Neural progenitor cell (in vitro differentiated cells): Measurements from ENCODE around the gene EREG. TPM values are rescaled to one million over a fixed set of nuclear protein-coding genes. Genes with fewer than 3 reads are reported as not detected.

Experiments
- DNase-seq: peaks from one replicate; pipeline ENCODE4 v3.0.0-alpha.2; 2016; ENCODE audit warnings: low spot score
- H2AFZ ChIP-seq: fragments of 200-600 bp; sonication (generic); replicated peaks from 2 replicates; pipeline ENCODE4 v1.6.1; 2016; ENCODE audit warnings: antibody characterized with exemption
- H3F3A ChIP-seq: fragments of 200-600 bp; sonication (generic); 2 replicates; pipeline ENCODE4 v1.6.1; 2016; ENCODE audit warnings: antibody characterized with exemption, low read depth
- H3K27ac ChIP-seq: fragments of 200-600 bp; sonication (generic); 2 replicates; pipeline ENCODE4 v1.5.1; 2016; ENCODE audit warnings: mild to moderate bottlenecking
- H3K27me3 ChIP-seq: fragments of 200-600 bp; sonication (generic); 2 replicates; pipeline ENCODE4 v1.6.1; 2016; ENCODE audit warnings: mild to moderate bottlenecking, moderate library complexity
- H3K36me3 ChIP-seq: fragments of 200-600 bp; sonication (generic); 2 replicates; pipeline ENCODE4 v1.5.1; 2016
- H3K4me1 ChIP-seq: fragments of 200-600 bp; sonication (generic); 2 replicates; pipeline ENCODE4 v1.6.1; 2016; ENCODE audit warnings: mixed run types
- H3K4me2 ChIP-seq: fragments of 200-600 bp; sonication (generic); 2 replicates; pipeline ENCODE4 v1.6.1; 2016
- H3K4me3 ChIP-seq: fragments of 200-600 bp; sonication (generic); 2 replicates; pipeline ENCODE4 v1.5.1; 2016
- H3K79me2 ChIP-seq: fragments of 200-600 bp; sonication (generic); 2 replicates; pipeline ENCODE4 v1.6.1; 2016; ENCODE audit warnings: low read depth
- H3K9ac ChIP-seq: fragments of 200-600 bp; sonication (generic); 2 replicates; pipeline ENCODE4 v1.6.1; 2016
- H3K9me3 ChIP-seq: fragments of 200-600 bp; sonication (generic); 2 replicates; pipeline ENCODE4 v1.5.1; 2016; ENCODE audit warnings: low read depth
- H4K20me1 ChIP-seq: fragments of 200-600 bp; sonication (generic); 2 replicates; pipeline ENCODE4 v1.6.1; 2016; ENCODE audit warnings: low read depth
- H3K27ac Mint-ChIP-seq: 3 replicates; pipeline ENCODE4 v1.8.0; 2021; ENCODE audit warnings: mixed read lengths
- H3K27me3 Mint-ChIP-seq: 2 replicates; pipeline ENCODE4 v1.8.0; 2022; ENCODE audit warnings: low read depth, mild to moderate bottlenecking, inconsistent platforms, moderate library complexity, mixed read lengths; ENCODE audit not compliant: insufficient read depth
- H3K36me3 Mint-ChIP-seq: 3 replicates; pipeline ENCODE4 v1.8.0; 2021; ENCODE audit warnings: mixed read lengths
- H3K4me1 Mint-ChIP-seq: 3 replicates; pipeline ENCODE4 v1.8.0; 2021; ENCODE audit warnings: mixed read lengths
- H3K4me3 Mint-ChIP-seq: 3 replicates; pipeline ENCODE4 v1.8.0; 2021; ENCODE audit warnings: mild to moderate bottlenecking, moderate library complexity, mixed read lengths
- H3K9me3 Mint-ChIP-seq: 3 replicates; pipeline ENCODE4 v1.8.0; 2020; ENCODE audit warnings: mixed read lengths
- EZH2 ChIP-seq: fragments of 200-600 bp; sonication (generic); IDR thresholded peaks from 2 replicates; pipeline ENCODE4 v1.6.1; 2017; ENCODE audit warnings: antibody characterized with exemption, mild to moderate bottlenecking, moderate library complexity
- EZH2phosphoT487 ChIP-seq: fragments of 200-600 bp; sonication (generic); IDR thresholded peaks from 2 replicates; pipeline ENCODE4 v1.6.1; 2017; ENCODE audit warnings: antibody characterized with exemption
- total RNA-seq: library from RNA; depleted of rRNA; stranded (reverse); fragments of >200 nt; gene quantifications from 2 replicates; pipeline ENCODE4 v1.2.3, GENCODE V29; 2015; ENCODE audit warnings: low replicate concordance
- TF ChIP-seq, protein P1 (sequence below): fragments of 200-600 bp; sonication (generic); IDR thresholded peaks from 2 replicates; pipeline ENCODE4 v1.5.1; 2017; ENCODE audit warnings: antibody characterized with exemption, mild to moderate bottlenecking

EREG gene
- total RNA-seq, 1 donor from 2014 or later: not detected

DNA sequence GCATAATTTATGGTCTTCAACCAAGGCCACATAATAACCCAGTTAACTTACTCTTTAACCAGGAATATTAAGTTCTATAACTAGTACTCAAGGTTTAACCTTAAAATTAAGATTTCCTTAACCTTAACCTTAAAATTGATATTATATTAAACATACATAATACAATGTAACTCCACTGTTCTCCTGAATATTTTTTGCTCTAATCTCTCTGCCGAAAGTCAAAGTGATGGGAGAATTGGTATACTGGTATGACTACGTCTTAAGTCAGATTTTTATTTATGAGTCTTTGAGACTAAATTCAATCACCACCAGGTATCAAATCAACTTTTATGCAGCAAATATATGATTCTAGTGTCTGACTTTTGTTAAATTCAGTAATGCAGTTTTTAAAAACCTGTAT is 22.8 kb downstream of the EREG start:
- Histone ChIP-seq H3K9ac (no peak overlapping the region), H3F3A (no peaks in the 10 kb centered on the region), H3K4me3 (no peak overlapping the region), H3K4me1 (no peaks in the 10 kb centered on the region), H3K27ac (no peak overlapping the region), H4K20me1 (no peaks in the 10 kb centered on the region), H3K9me3 (no peaks in the 10 kb centered on the region), H2AFZ (no peak overlapping the region), H3K36me3 (no peaks in the 10 kb centered on the region), H3K4me2 (no peak overlapping the region), H3K27me3 (no peaks in the 10 kb centered on the region), H3K79me2 (no peaks in the 10 kb centered on the region)
- no peak overlapping the region for H3K27ac Mint-ChIP-seq
- H3K27me3 Mint-ChIP-seq: no peaks in the 10 kb centered on the region
- no peaks in the 10 kb centered on the region for H3K4me1 Mint-ChIP-seq
- TF ChIP-seq EZH2phosphoT487: no peak
- TF ChIP-seq, protein P1, sequence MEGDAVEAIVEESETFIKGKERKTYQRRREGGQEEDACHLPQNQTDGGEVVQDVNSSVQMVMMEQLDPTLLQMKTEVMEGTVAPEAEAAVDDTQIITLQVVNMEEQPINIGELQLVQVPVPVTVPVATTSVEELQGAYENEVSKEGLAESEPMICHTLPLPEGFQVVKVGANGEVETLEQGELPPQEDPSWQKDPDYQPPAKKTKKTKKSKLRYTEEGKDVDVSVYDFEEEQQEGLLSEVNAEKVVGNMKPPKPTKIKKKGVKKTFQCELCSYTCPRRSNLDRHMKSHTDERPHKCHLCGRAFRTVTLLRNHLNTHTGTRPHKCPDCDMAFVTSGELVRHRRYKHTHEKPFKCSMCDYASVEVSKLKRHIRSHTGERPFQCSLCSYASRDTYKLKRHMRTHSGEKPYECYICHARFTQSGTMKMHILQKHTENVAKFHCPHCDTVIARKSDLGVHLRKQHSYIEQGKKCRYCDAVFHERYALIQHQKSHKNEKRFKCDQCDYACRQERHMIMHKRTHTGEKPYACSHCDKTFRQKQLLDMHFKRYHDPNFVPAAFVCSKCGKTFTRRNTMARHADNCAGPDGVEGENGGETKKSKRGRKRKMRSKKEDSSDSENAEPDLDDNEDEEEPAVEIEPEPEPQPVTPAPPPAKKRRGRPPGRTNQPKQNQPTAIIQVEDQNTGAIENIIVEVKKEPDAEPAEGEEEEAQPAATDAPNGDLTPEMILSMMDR: no peak
- H3K9me3 Mint-ChIP-seq: no peaks in the 10 kb centered on the region
- H3K4me3 Mint-ChIP-seq: no peak overlapping the region
- DNase-seq: no peak
- H3K36me3 Mint-ChIP-seq: no peaks in the 10 kb centered on the region

DNA sequence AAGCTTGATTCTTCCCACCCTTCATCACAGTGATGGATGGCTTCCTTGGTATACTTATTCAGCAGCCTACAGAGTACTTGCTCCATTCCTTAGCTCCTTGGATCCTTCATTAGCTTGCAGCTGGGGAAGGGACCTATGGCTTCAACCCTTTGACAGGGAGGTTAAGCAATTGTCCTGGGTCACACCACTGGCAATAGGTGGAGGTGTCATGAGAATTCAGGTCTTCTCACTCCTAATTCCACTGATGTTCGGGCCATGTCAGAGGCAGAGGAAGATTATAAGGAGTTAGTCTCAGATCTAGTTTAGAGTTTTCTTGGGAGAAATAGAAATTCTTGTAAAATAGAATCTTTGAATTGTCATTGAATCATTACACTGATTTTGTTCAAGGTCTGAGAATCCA is 24.5 kb downstream of the EREG start:
- Mint-ChIP-seq H3K4me3 (no peak overlapping the region), H3K27ac (no peak overlapping the region), H3K4me1 (no peaks in the 10 kb centered on the region), H3K36me3 (no peaks in the 10 kb centered on the region), H3K9me3 (no peaks in the 10 kb centered on the region), H3K27me3 (no peaks in the 10 kb centered on the region)
- Histone ChIP-seq H2AFZ (no peak overlapping the region), H3K4me2 (no peak overlapping the region), H3F3A (no peaks in the 10 kb centered on the region), H3K79me2 (no peaks in the 10 kb centered on the region), H3K36me3 (no peaks in the 10 kb centered on the region), H3K27me3 (no peaks in the 10 kb centered on the region), H3K9ac (no peak overlapping the region), H3K4me3 (no peak overlapping the region), H4K20me1 (no peaks in the 10 kb centered on the region), H3K27ac (no peak overlapping the region), H3K4me1 (no peaks in the 10 kb centered on the region), H3K9me3 (no peaks in the 10 kb centered on the region)
- no peak for DNase-seq
- TF ChIP-seq, protein P1: no peak
- TF ChIP-seq EZH2 (no peak), EZH2phosphoT487 (no peak)

DNA sequence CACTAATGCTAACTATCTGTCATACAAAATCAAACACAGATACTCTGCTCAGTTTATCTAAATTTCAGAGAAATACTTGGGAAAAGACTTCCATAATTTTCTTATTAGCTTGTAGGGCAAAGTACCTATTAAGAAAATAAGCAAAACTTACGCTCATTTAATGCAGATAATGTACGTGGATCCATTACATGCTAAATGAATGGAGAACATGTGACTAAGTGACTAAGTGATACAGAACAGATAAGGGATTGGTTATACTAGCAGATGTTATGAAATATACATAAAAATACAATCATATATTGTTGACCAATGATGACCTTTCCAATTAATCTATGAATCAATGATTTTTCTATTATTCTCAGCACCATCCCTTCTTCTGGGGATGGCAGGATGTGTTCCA is 25.7 kb downstream of the EREG start:
- no peaks in the 10 kb centered on the region for H3K36me3 Mint-ChIP-seq
- H3K27ac Mint-ChIP-seq: no peak overlapping the region
- no peak overlapping the region for H3K9ac ChIP-seq
- no peaks in the 10 kb centered on the region for H4K20me1 ChIP-seq
- H3K79me2 ChIP-seq: no peaks in the 10 kb centered on the region
- H3K27me3 Mint-ChIP-seq: no peaks in the 10 kb centered on the region
- TF ChIP-seq EZH2 (no peak), EZH2phosphoT487 (no peak)
- TF ChIP-seq, protein P1: no peak
- no peaks in the 10 kb centered on the region for H3F3A ChIP-seq
- no peaks in the 10 kb centered on the region for H3K27me3 ChIP-seq
- H3K9me3 ChIP-seq: no peaks in the 10 kb centered on the region
- no peak overlapping the region for H3K4me3 ChIP-seq
- no peak overlapping the region for H3K27ac ChIP-seq
- no peaks in the 10 kb centered on the region for H3K4me1 Mint-ChIP-seq
- H3K4me3 Mint-ChIP-seq: no peak overlapping the region
- no peak for DNase-seq
- H3K4me2 ChIP-seq: no peak overlapping the region
- H3K4me1 ChIP-seq: no peaks in the 10 kb centered on the region
- H3K9me3 Mint-ChIP-seq: no peaks in the 10 kb centered on the region
- H2AFZ ChIP-seq: no peak overlapping the region
- no peaks in the 10 kb centered on the region for H3K36me3 ChIP-seq

DNA sequence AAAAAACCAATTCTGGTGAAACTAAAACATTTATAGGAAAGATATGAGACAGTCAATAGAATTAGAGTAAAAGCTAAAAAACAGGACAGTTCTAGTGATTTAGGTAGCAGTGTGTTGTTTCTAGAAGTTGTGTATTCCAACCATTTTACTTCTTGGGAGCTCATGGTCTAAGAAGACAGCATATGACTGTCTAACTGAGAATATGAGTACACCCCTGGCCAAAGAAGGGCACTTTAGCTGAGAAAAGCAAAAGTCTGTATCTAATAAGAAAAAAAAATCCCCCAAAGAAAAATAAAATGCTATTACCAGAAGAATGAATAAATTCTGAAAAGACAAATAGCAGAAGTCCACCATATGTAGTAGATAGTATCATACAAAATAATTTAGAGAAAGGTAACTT is 26.4 kb downstream of the EREG start:
- no peaks in the 10 kb centered on the region for H3F3A ChIP-seq
- TF ChIP-seq EZH2phosphoT487 (no peak), EZH2 (no peak)
- TF ChIP-seq, protein P1: no peak
- H3K9me3 Mint-ChIP-seq: no peaks in the 10 kb centered on the region
- H3K27me3 ChIP-seq: no peaks in the 10 kb centered on the region
- H3K79me2 ChIP-seq: no peaks in the 10 kb centered on the region
- H3K4me2 ChIP-seq: no peak overlapping the region
- no peak overlapping the region for H3K27ac Mint-ChIP-seq
- H3K4me3 ChIP-seq: no peak overlapping the region
- no peak overlapping the region for H3K4me3 Mint-ChIP-seq
- H3K27ac ChIP-seq: no peak overlapping the region
- H2AFZ ChIP-seq: no peak overlapping the region
- no peaks in the 10 kb centered on the region for H3K36me3 Mint-ChIP-seq
- H3K4me1 ChIP-seq: no peaks in the 10 kb centered on the region
- no peak overlapping the region for H3K9ac ChIP-seq
- no peaks in the 10 kb centered on the region for H3K9me3 ChIP-seq
- H3K36me3 ChIP-seq: no peaks in the 10 kb centered on the region
- no peak for DNase-seq
- H3K27me3 Mint-ChIP-seq: no peaks in the 10 kb centered on the region
- H3K4me1 Mint-ChIP-seq: no peaks in the 10 kb centered on the region
- H4K20me1 ChIP-seq: no peaks in the 10 kb centered on the region
